BJ (cell line): ENCODE measurements around the gene DAPK3. TPM values are rescaled to one million over a fixed set of nuclear protein-coding genes. Genes with fewer than 3 reads are reported as not detected.

Experiments
- CTCF ChIA-PET: fragments of 350-600 bp; formaldehyde crosslinking; extraction: SDS; loops from one replicate; lab custom pipeline; 2021; ENCODE audit warnings: antibody characterized with exemption, inconsistent platforms; lab: Yijun Ruan, JAX
- POLR2A ChIA-PET: fragments of 300-600 bp; sonication (Branson Sonifier 250); formaldehyde crosslinking; extraction: SDS; loops from one replicate; lab custom pipeline; 2021; ENCODE audit warnings: antibody characterized with exemption; lab: Charles Lee
- DNase-seq: peaks from one replicate; pipeline ENCODE4 v3.0.0-alpha.2; 2011; ENCODE audit warnings: low read depth
- H3K27me3 ChIP-seq: 2 replicates; pipeline ENCODE4 v1.6.0; 2011; ENCODE audit warnings: low read length; ENCODE audit not compliant: control insufficient read depth, insufficient read depth
- H3K36me3 ChIP-seq: 2 replicates; pipeline ENCODE4 v1.5.1; 2011; ENCODE audit warnings: low read length; ENCODE audit not compliant: control insufficient read depth, insufficient read depth
- H3K4me3 ChIP-seq: 2 replicates; pipeline ENCODE4 v1.5.1; 2011; ENCODE audit warnings: low read depth, mild to moderate bottlenecking, control low read depth, low read length
- polyA minus RNA-seq: library from RNA; depleted of rRNA, polyadenylated mRNA; stranded (reverse); fragments of >200 nt; gene quantifications from 2 replicates; pipeline ENCODE4 v1.2.3, GENCODE V29; 2011; rRNA and poly(A)+ RNA removed
- polyA plus RNA-seq: library from polyadenylated mRNA; depleted of rRNA; stranded (reverse); fragments of >200 nt; gene quantifications from 2 replicates; pipeline ENCODE4 v1.2.3, GENCODE V29; 2011; rRNA removed
- TF ChIP-seq, protein P1 (sequence below): IDR thresholded peaks from 2 replicates; pipeline ENCODE4 v1.5.1; 2011; ENCODE audit warnings: low read depth, mild to moderate bottlenecking, control low read depth, inconsistent platforms, low read length, moderate library complexity; ENCODE audit not compliant: insufficient read depth

Gene DAPK3
- polyA plus RNA-seq (132 and 178 TPM in 2 replicates), polyA minus RNA-seq (95.0 and 99.1 TPM in 2 replicates)

DNA sequence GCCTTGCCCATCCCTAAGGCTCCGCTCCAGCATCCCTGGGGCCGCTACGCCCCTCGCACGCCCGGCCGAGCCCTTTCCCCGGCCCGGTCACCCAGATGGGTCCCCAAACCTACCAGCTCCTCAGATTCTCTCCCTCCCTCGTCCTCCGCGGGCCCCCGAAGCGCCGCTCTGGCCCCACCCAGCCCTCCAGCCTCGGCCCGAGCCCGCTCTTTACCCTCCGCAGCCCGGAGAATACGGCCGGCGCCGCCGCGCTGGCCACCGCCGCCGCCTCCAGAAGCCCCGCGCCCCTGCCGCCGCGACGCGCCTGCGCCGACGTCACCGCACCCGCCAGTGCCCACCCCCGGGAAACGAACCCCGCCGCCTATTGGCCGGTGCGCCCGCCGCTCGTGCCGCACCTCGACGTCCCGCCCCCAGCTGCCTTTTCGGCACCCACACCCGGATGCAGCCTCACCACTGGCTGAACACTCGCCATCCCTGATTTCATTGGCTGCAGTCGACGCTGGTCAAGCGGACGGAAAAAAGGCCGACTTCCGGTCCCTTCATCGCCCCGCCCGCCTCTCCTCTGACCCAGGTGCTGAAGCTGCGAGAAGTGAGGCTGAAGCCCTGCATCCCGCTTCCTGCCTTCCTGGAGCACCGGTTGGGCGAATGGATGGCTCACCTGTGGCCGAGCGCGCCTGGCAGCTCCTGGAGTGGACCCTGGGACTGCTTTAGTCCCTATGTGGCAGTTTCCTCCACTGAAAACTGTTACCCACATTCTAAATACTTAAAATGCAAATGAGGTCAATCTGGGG lies at the start of gene DAPK3:
DAPK3 (minus strand) TSS at position 292 of the 791 bp plus-strand sequence. CDS start 1,364 bp downstream, outside the sequence.
- POLR2A ChIA-PET, result interaction anchor here (0.7 to 1.5 kb wide), 4 partner anchors 11 to 19 kb away, joined by 4 to 9 read pairs (median 6); partner anchors contain the start of gene EEF2
- Histone ChIP-seq H3K27me3 (no peaks in the 10 kb centered on the region), H3K36me3 (peaks cover 24% of the 10 kb centered on the region), H3K4me3 (peak within 1 kb of the TSS; percentile 99)
- DNase-seq, result peak; percentile 81
- TF ChIP-seq, protein P1, sequence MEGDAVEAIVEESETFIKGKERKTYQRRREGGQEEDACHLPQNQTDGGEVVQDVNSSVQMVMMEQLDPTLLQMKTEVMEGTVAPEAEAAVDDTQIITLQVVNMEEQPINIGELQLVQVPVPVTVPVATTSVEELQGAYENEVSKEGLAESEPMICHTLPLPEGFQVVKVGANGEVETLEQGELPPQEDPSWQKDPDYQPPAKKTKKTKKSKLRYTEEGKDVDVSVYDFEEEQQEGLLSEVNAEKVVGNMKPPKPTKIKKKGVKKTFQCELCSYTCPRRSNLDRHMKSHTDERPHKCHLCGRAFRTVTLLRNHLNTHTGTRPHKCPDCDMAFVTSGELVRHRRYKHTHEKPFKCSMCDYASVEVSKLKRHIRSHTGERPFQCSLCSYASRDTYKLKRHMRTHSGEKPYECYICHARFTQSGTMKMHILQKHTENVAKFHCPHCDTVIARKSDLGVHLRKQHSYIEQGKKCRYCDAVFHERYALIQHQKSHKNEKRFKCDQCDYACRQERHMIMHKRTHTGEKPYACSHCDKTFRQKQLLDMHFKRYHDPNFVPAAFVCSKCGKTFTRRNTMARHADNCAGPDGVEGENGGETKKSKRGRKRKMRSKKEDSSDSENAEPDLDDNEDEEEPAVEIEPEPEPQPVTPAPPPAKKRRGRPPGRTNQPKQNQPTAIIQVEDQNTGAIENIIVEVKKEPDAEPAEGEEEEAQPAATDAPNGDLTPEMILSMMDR, result no peak
- CTCF ChIA-PET, result interaction anchor here (1.8 to 2.2 kb wide), 3 partner anchors 9 to 17 kb away, joined by 5 to 10 read pairs (median 8); no protein-coding TSS in a partner anchor

DNA sequence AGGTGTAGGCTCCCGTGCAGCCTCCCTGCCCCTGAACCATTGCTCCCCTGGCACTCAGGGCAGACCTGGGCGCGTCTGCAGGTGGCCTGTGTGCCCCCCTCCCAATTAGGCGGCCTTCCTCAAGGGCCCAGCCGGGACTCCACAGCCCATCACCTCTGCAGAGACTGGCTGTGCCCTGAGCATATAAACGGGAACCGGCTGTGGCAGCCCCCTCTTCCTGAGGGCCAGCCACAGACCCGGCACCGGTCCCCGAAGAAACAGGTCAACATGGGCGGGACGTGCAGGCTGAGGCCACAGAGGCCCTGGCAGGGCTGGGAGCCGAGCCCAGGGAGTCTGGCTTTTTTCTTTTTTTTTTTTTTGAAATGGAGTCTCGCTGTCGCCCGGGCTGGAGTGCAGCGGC lies 48.7 kb upstream of the DAPK3 start:
- CTCF ChIA-PET, result interaction anchor here (0.7 kb wide), 1 partner anchor 51 kb away, joined by 3 read pairs; no protein-coding TSS in a partner anchor
- TF ChIP-seq, protein P1, result no peak
- H3K27me3 ChIP-seq, result no peaks in the 10 kb centered on the region
- H3K36me3 ChIP-seq, result peaks cover 15% of the 10 kb centered on the region
- POLR2A ChIA-PET, result no interaction called here
- no peak for DNase-seq
- no peak overlapping the region for H3K4me3 ChIP-seq

DNA sequence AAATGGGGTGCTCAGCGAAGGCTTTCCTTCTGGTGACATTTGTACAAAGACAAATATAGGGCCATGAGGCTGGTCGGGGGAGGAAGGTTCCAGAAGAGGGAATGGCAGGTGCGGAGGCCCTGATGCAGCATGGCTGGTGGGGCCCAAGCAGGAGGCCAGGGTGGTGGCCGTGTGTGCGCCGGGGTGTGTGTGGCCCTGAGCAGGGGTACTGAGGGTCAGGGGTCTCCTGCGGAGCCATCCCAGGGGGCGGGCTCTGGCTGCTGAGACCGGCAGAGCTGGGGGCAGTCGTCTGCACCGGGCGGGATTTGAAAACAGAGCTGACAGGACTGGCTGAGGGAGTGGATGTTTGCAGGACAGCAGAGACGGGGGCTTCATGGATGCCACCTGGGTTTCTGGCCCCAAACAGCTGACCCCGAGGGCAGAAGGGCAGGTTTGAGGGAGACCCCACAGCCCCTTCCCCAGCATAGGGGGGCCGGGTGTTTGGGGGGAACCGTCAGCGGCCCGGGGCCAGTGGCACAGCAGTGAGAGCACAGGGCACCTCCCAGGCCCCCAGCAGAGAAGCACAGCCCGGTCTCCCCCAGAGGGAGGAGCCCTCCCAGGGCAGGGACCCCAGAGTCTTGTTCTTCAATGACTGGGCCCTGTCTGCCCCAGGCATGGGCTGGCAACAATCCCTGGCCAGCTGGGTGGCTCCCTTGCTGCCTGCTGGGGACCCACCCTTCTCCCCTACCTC lies 48.0 kb upstream of the DAPK3 start:
- Histone ChIP-seq H3K36me3 (peaks cover 12% of the 10 kb centered on the region), H3K4me3 (no peak overlapping the region), H3K27me3 (no peaks in the 10 kb centered on the region)
- ChIA-PET POLR2A (no interaction called here), CTCF (interaction anchor here (0.7 kb wide), 1 partner anchor 51 kb away, joined by 3 read pairs; no protein-coding TSS in a partner anchor)
- TF ChIP-seq, protein P1, result no peak
- DNase-seq, result no peak

DNA sequence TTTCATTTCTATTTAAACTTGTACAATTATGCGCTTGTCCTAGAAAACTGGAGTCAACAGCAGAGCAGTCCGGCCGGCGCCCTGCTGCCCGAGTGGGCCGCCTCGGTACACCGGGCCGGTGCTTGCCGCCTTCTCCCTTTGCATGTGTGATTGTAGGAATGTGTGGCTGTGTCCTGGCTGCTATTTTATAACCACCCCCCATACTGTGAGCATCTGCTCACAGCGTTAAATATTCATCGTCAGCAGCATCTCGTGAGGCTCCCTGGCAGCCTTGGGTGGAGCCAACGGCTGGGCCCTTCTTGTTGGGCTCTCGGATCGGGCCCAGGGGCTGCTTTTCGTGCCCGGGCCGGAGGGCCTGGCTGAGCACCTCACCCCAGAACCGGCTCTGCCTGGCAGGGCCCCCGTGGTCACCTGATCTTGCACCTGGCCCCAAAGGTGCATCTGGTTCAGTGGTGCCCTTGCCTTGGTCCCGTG lies 47.3 kb upstream of the DAPK3 start:
- CTCF ChIA-PET, result no interaction called here
- Histone ChIP-seq H3K27me3 (no peaks in the 10 kb centered on the region), H3K36me3 (peaks cover 14% of the 10 kb centered on the region), H3K4me3 (no peak overlapping the region)
- POLR2A ChIA-PET, result no interaction called here
- DNase-seq, result no peak
- TF ChIP-seq, protein P1, result no peak
